Heart left ventricle (tissue), 16 donors: ENCODE data around the gene TIMM22. TPM values are rescaled to one million over a fixed set of nuclear protein-coding genes. Genes with fewer than 3 reads are reported as not detected.
A peak's percentile ranks its signal among the peaks of the same experiment; 100 is the strongest.

Source experiments
- ATAC-seq, 4 donors: fragments of 200-7000 bp; cut with Tn5 transposase; one replicate each; pipeline ENCODE4 v1.9.1; 2020 to 2022; ENCODE audit warnings: moderate library complexity in 4 of 4, mild to moderate bottlenecking in 3 of 4, moderate number of reproducible peaks in 1 of 4
- DNase-seq, 5 donors: peaks; one replicate each; pipeline ENCODE4 v3.0.0-alpha.2; 2020
- H3K27ac ChIP-seq, 12 donors: fragments of 200-600 bp; sonication (generic) in 4 of 12; one replicate each; pipeline versions ENCODE4 v1.5.0 to v1.8.0; 2016 to 2022; ENCODE audit warnings: mild to moderate bottlenecking in 2 of 12
- H3K27me3 ChIP-seq, 9 donors: fragments of 200-600 bp; sonication (generic) in 2 of 9; one replicate each; pipeline versions ENCODE4 v1.5.1 to v1.8.0; 2016 to 2022; ENCODE audit warnings: mild to moderate bottlenecking in 3 of 9
- H3K36me3 ChIP-seq, 9 donors: fragments of 200-600 bp; sonication (generic) in 2 of 9; one replicate each; pipeline versions ENCODE4 v1.5.0 to v1.8.0; 2018 to 2022; ENCODE audit warnings: mild to moderate bottlenecking in 2 of 9
- H3K4me1 ChIP-seq, 12 donors: fragments of 200-600 bp; sonication (generic) in 4 of 12; one replicate each; pipeline versions ENCODE4 v1.5.0 to v1.8.0; 2016 to 2022; ENCODE audit warnings: mild to moderate bottlenecking in 3 of 12
- H3K4me3 ChIP-seq, 12 donors: fragments of 200-600 bp; sonication (generic) in 4 of 12; one replicate each; pipeline versions ENCODE4 v1.5.0 to v1.8.0; 2017 to 2022; ENCODE audit warnings: mild to moderate bottlenecking in 9 of 12, moderate library complexity in 4 of 12
- H3K9me3 ChIP-seq, 12 donors: fragments of 200-600 bp; sonication (generic) in 4 of 12; one replicate each; pipeline versions ENCODE4 v1.5.0 to v1.8.0; 2016 to 2022; ENCODE audit warnings: mild to moderate bottlenecking in 1 of 12
- POLR2A ChIP-seq, 2 donors: fragments of 450-650 bp; IDR thresholded peaks; one replicate each; pipeline ENCODE4 v1.6.1; 2017; ENCODE audit warnings: antibody characterized with exemption in 2 of 2, mild to moderate bottlenecking in 2 of 2, moderate library complexity in 2 of 2
- WGBS, 4 donors: extraction: QIAGEN DNeasy Blood & Tissue Kit in 2 of 4; methylation state at CpG; one replicate each; pipeline versions ENCODE4 v1.1.5 to v1.1.7; 2013 to 2018; 5-methylcytosine and 5-hydroxymethylcytosine counted together
- intact Hi-C, 10 donors: fragments of 100-400 bp; cut with DNase I; formaldehyde crosslinking; loops; one replicate each; pipeline versions ENCODE4 v1.11.1 to v1.14.2; 2022
- polyA plus RNA-seq, 2 donors: library from polyadenylated mRNA; stranded (reverse); fragments of 200-250 nt; gene quantifications; one replicate each; pipeline ENCODE4 v1.2.3, GENCODE V29; 2013
- total RNA-seq, 9 donors: library from RNA; depleted of rRNA in 2 of 9; stranded (reverse); fragments of >200 nt in 2 of 9; fragmentation: NEBNext Ultra II Directional in 3 of 9; extraction: Animal tissue kit (Norgen Biotek cat#: 25700) in 3 of 9; gene quantifications; one replicate each; pipeline versions ENCODE4 v1.1.0 to v1.2.4, GENCODE V29; 2016 to 2023
- TF ChIP-seq, protein P1 (sequence below), 12 donors: fragments of 200-600 bp; sonication (generic) in 4 of 12; IDR thresholded peaks; one replicate each; pipeline versions ENCODE4 v1.5.0 to v1.8.0; 2018 to 2022; ENCODE audit warnings: antibody characterized with exemption in 12 of 12, mild to moderate bottlenecking in 5 of 12
- donor health status: ischemic (EF 13 %, LVEDD 7.1; RV severe dilation, severe dysfunction).
- donor health status: healthy with polysubstance abuse.
- donor health status: DM: no; HTN: yes; CAD: no.
- donor health status: DM: no; HTN: no; CAD: no.
- donor health status: ischemic (EF 25% LVEDD 6.9; RV normal size, moderate dysfunction).
- donor health status: ischemic (EF 25% LVEDD 5.7; RV mildly dilated, moderate dysfunction).
- donor health status: healthy.
- donor health status: DM: yes; HTN: yes; CAD: no.
- donor health status: ischemic (EF 35%, LVEDD 5.7; RV mildly dilated, moderate dysfunction).
- donor health status: nonischemic (EF 11% LVEDD 7.7; RV severe dilation, severe dysfunction).
- donor health status: DM: yes; HTN: yes; CAD: no.
- donor health status: PGD.
- donor health status: ischemic (EF 29% LVEDD 5.4; RV normal size, mild dysfunction).
- donor health status: nonischemic (EF 23%, LVEDD 6.1; RV moderate dilation, normal function).

Gene TIMM22
- total and polyA plus RNA-seq, 11 donors: 12.5 to 20.4 (median 16.5) TPM

GRCh38 chr17:1030684-1031532 lies 34.0 kb downstream of the TIMM22 start:
- intact Hi-C loops: no loop called here
- peak overlapping the region in 11 of 12 donors; percentile 54 to 88 (median 75) for H3K27ac ChIP-seq
- TF ChIP-seq, protein P1, sequence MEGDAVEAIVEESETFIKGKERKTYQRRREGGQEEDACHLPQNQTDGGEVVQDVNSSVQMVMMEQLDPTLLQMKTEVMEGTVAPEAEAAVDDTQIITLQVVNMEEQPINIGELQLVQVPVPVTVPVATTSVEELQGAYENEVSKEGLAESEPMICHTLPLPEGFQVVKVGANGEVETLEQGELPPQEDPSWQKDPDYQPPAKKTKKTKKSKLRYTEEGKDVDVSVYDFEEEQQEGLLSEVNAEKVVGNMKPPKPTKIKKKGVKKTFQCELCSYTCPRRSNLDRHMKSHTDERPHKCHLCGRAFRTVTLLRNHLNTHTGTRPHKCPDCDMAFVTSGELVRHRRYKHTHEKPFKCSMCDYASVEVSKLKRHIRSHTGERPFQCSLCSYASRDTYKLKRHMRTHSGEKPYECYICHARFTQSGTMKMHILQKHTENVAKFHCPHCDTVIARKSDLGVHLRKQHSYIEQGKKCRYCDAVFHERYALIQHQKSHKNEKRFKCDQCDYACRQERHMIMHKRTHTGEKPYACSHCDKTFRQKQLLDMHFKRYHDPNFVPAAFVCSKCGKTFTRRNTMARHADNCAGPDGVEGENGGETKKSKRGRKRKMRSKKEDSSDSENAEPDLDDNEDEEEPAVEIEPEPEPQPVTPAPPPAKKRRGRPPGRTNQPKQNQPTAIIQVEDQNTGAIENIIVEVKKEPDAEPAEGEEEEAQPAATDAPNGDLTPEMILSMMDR (IDR thresholded peaks at IDR 0.05): no peak
- TF ChIP-seq POLR2A (IDR thresholded peaks at IDR 0.05): no peak
- no peaks in the 10 kb centered on the region for H3K27me3 ChIP-seq
- peaks cover 0 to 45% (median 18%) of the 10 kb centered on the region in 9 donors for H3K36me3 ChIP-seq
- H3K9me3 ChIP-seq: no peaks in the 10 kb centered on the region
- DNase-seq (peak in 1 of 5 donors; percentile 65), ATAC-seq (peak; percentile 4 to 18 (median 15))
- 39 to 50% (median 44%) methylated on average over 14 to 45 of the region's 45 CpGs for WGBS, 4 donors
- H3K4me1 ChIP-seq: peaks cover 6 to 78% (median 49%) of the 10 kb centered on the region in 12 donors
- peak overlapping the region; percentile 14 to 69 (median 56) for H3K4me3 ChIP-seq

- H3K27ac ChIP-seq: peak overlapping the region in 10 of 12 donors; percentile 62 to 88 (median 76)
- DNase-seq: peak; percentile 83 to 85 (median 83)
- TF ChIP-seq, protein P1 (IDR thresholded peaks at IDR 0.05): no peak
- TF ChIP-seq POLR2A (IDR thresholded peaks at IDR 0.05): no peak
- H3K9me3 ChIP-seq: no peaks in the 10 kb centered on the region
- H3K4me3 ChIP-seq: peak overlapping the region; percentile 14 to 69 (median 56)
- intact Hi-C loops: no loop called here
- whole genome bisulfite sequencing, 4 donors: 22 to 28% (median 26%) methylated on average over 18 to 29 of the region's 35 CpGs
- ATAC-seq: peak; percentile 37 to 71 (median 56)
- H3K4me1 ChIP-seq: peaks cover 6 to 78% (median 46%) of the 10 kb centered on the region in 12 donors
- no peaks in the 10 kb centered on the region for H3K27me3 ChIP-seq
- peaks cover 0 to 37% (median 12%) of the 10 kb centered on the region in 9 donors for H3K36me3 ChIP-seq
Measured at GRCh38 chr17:1031711-1032110, 34.8 kb downstream of the TIMM22 start.

DNA sequence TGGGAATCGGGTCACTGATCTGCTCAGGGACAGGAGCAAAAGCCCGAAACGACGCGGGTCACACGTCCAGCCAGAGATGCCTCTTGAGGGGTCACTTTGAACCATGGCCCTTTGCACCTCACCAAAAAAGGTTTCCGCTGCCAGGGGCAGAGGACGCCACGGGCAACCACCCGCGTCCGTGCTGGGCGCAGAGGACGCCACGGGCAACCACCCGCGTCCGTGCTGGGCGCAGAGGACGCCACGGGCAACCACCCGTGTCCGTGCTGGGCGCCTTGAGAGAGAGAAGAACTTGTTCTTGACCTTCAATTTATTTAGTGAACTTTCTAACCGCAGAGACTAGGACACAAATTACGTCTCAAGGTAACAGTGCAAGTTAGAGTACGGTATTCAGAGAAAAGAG lies 35.5 kb downstream of the TIMM22 start:
- H3K27me3 ChIP-seq: no peaks in the 10 kb centered on the region
- intact Hi-C loops: no loop called here
- no peaks in the 10 kb centered on the region for H3K9me3 ChIP-seq
- peaks cover 0 to 33% (median 12%) of the 10 kb centered on the region in 9 donors for H3K36me3 ChIP-seq
- 75 to 86% (median 82%) methylated on average over 27 of the region's 27 CpGs for WGBS, 4 donors
- TF ChIP-seq, protein P1 (IDR thresholded peaks at IDR 0.05): no peak
- no peak for TF ChIP-seq POLR2A (IDR thresholded peaks at IDR 0.05)
- DNase-seq: no peak
- no peak for ATAC-seq
- no peak overlapping the region for H3K4me3 ChIP-seq
- peak overlapping the region in 4 of 12 donors; percentile 13 to 69 (median 62) for H3K27ac ChIP-seq
- peaks cover 6 to 72% (median 42%) of the 10 kb centered on the region in 12 donors for H3K4me1 ChIP-seq

DNA sequence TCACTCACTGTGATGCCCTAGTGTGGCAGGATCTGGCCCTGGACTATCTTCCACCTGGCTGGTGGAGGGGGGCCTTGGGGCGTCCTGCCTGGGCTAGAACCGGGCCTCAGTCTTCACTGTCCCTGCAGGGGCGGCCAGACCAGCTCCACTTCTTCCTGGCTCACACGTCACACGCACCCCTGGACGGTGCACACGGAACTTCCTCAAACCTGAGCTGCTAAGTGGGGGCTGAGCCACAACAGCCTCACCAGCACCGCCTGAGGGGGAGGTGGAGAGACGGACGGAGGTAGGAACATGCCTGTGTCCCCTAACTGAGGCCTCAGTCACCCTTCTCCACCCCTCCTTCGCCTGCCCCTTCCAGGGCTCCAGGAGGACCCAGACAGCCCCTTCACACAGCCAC lies 36.6 kb downstream of the TIMM22 start:
- DNase-seq: no peak
- H3K27ac ChIP-seq: no peak overlapping the region
- H3K4me1 ChIP-seq: peaks cover 6 to 68% (median 40%) of the 10 kb centered on the region in 12 donors

More for the DNA sequence above, 36.6 kb downstream of the TIMM22 start:
- 78 to 87% (median 81%) methylated on average over 10 to 11 of the region's 11 CpGs for WGBS, 4 donors
- no peaks in the 10 kb centered on the region for H3K9me3 ChIP-seq
- no peak for TF ChIP-seq POLR2A (IDR thresholded peaks at IDR 0.05)
- TF ChIP-seq, protein P1 (IDR thresholded peaks at IDR 0.05): no peak
- ATAC-seq: no peak
- intact Hi-C loops: no loop called here
- H3K27me3 ChIP-seq: no peaks in the 10 kb centered on the region
- H3K4me3 ChIP-seq: no peak overlapping the region
- H3K36me3 ChIP-seq: peaks cover 0 to 35% (median 12%) of the 10 kb centered on the region in 9 donors
